NOMO-1 (cell line): ENCODE results near the gene DNM3.

Experiments
- DNase-seq, 2 experiments: peaks; one replicate each; lab custom pipeline; 2025; ENCODE audit not compliant: unreplicated experiment in 2 of 2; lab: John Stamatoyannopoulos, UW

The DNM3 gene

DNA sequence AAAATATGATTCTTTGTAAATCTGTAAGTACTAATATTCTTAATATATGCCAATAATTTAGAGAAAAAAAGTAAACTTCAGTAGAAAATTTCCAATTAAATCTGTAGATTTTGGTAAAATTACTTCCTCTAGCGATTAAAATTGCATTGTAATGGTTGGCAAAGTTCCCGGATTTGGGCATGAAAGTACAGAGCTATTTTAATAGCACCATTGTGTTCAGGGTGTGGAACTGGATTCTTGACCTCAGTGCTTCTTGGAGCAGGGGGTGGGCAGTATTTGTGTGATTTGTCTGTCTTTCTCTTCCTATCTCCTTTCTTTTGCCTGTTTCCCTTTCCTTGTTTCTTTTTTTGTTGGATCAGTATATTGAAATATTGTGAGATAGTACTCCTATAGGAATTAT, 72.1 kb downstream of the DNM3 start:
- DNase-seq = no peak

DNA sequence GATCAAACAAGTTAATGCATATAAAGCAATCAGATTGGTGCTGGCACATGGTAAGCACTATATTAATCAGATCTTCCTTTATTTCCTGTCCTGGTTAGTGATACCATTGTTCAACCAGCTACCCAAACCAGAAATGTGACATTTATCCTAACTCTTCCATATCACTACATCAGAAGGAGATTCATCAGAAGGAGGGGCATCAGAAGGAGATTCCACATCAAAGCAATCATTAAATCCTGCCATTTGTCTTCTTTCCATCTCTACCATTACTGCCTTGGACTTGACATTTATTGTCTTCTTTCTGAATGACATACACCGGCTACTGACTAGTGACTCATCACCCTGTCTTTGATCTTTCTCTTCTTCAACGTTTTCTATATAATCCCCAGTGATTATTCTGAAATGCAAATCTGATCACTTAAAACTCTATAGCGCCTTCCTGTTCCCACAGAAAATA, 75.0 kb downstream of the DNM3 start:
- DNase-seq = no peak

DNA sequence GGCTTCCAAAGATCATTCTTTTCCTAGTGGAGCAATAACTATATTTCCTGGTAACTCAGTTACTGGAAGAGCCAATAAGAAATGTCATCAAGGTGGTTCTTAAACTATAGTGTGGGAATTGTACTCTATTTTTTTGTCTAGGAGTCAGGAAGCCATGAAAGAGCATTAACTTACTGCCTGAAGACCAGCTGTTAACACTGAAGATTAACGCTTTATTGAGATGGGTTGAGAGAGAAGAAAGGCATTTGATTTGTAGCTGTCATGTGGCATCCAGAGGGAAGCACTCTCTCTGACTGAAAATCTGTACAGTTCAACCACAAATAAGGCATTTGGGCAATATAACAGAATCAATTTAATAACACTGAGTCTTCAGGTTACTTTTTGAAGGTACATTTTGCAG, 76.0 kb downstream of the DNM3 start:
- no peak for DNase-seq

DNA sequence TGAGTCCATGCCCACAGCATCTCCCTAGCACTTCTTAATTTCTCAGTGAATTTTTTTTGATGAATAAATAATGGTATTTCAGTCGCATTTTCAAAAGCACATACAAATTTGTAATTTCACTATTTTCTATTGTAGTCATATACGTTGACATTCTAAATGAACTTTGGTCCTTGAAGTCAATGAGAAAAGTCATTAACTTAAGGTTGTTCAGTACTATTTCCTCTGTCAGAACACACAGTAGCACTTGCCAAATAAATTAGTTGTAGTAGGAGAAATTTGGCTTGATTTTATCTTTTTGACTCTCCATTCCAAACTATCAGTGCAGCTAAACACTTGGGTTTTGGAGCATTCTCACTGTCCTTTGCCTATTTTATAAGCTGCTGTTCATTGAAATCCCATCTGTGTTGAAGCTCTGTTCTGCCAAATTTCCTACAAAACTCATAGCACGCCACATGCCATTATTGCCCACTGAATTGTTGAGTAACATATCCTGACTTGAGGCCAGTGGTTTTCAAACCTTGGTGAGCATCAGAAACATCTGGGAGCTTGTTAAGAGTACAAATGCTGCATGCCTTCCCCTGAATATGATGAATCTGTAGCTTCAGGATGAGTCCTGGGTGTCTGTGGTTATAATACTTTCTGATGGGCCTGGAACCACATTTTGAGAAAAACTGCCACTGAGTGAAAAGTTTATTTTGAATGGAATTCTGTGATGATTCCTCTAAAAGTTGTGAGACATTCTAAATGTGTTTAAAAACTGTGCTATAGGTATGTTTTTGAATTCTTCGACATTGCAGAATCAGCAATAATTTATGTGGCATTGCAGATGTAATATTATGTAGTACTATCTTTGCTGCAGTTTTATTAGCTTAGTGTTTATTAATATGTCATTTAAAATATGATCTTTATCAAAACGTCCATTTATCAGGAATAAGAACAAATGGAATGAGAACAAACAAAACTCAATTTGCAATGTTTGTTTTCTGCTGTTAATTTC, 78.9 kb downstream of the DNM3 start:
- DNase-seq = no peak

DNA sequence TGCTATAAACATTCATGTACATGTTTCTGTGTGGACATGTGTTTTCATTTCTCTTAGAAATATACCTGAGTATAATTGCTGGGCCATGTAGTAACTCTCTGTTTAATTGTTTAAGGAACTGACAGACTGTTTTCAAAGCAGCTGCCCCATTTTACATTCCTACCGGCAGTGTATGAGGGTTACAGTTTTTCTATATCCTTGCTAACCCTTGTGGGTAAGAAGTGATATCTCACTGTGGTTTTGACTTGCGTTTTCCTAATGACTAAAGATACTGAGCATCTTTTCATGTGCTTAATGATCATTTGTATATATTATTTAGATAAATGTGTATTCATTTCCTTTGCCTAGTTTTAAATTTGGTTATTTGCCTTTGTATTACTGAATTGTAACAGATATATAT, 81.7 kb downstream of the DNM3 start:
- DNase-seq = no peak

DNA sequence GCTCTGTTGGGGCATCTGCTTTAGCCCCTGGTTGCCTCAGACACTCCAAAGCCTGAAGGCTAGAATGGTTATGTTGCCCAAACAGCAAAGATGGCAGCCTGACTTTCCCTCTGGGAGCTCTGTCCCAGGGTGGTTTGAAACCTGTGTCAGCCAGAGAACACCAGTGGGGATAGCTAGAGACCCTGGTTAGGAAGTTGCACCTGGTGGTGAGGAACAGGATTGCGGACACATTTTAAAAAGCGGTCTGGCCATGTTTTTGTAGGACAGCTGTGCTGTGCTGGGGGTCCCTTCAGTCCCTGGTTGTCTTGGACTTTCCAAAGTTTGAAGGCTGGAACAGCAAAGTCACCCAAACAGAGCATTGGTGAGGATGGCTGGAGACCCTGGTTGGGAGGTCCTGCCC, 87.8 kb downstream of the DNM3 start:
- DNase-seq = no peak

DNA sequence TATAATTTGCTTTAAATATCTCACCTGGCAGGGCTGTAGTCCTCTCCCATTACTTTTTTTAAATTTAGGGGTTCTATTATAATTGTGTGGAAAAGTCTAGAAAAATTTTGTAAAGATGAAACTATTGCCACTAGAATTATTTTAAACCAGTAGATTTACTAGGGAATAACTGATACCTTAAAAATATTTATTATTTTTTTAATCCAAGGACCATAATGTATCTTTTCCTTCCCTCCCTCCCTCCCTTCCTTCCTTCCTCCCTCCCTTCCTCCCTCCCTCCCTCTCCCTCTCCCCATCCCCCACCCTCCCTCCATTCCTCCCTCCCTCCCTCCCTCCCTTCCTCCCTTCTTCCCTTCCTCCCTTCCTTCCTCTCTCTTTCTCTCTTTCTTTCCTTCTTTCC, 90.5 kb downstream of the DNM3 start:
- DNase-seq = no peak

DNA sequence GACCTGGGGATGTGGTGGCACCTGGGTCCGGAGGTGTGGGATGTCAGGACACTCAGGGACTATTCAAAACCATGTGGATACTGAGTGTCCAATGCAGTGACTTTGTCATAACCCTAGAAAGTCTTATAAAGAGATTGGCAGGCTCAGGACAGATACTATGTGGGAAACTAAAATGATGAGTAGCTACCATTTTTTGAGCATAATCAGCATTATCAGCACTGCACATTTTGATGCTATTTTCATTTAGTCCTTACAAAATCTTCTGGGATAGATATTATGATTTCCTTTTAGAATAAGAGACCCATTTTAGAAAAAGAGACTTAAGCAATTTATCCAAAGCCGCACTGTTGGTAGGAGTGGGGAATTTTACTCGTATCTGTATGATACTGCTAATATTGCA, 93.4 kb downstream of the DNM3 start:
- no peak for DNase-seq

DNA sequence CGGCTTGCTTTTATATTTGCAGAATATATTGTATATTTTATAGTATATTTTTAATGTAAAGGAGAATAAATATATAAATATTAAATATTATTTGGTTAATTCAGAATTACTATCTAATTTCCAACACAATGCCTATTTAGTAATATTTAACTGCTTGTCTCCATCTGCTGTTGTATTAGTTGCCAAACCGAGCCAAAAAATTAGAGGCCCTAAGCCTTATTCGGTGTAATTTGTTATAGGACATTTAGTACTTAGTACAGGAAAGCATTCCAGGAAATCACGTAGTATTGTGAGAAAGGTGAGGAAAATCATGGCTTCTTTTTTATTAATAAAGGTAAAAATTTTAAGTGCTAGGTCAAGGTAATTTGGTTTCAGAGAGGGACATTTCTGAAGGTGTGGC, 93.8 kb downstream of the DNM3 start:
- DNase-seq = no peak

DNA sequence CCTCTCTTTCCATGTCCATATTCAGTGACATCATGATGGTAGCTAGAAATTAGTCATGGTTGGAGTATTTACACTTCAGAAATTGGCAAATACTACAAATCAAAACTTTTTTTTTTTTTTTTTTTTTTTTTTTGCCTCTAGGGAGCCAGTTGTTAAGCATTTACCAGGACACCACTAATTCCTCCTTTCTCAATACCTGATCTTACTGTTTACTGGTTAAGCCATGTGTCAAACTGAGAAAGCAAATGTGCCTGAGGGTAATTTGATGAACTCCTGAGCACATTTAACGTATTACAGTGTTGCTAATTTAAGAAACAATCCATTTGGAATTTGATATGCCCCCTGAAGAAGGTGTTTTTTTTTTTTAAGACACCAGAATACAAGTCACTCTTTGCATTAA, 94.4 kb downstream of the DNM3 start:
- DNase-seq = no peak

DNA sequence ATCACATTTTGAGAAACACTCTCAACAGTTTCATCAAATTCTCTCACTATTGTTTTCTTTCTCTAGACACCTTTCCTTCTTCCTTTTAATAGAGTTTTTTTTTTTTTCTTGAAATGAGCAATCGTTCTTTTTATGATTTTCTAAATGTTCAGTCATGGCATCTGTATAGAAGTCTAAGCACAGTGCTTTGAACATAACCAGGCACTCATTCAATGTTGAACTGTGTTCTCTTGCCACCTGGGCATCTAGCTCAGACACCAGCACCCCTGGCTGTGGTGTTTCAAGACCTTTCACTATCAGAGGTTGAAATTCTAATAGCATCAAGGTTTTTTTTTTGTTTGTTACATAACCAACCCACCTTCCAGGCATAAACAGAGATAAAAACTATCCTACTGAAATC, 96.6 kb downstream of the DNM3 start:
- DNase-seq = no peak

DNA sequence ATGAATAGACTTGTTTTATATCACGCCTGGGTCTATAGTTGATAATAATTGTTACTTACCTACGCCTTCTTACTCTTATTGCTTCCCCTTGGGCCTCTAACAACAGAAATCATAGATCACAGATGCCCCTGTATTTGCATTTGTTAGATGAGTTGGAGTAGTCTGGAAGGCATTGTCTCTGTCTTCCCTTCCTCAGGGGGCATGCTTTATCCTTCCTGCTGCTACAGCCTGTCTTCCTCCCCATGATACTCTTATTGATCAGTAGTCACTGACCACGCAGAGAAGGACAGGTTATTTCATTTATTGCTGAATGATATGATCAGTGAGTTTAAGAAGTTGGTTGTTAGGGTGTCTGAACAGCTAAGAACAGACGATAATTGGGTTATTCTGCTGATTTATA, 98.4 kb downstream of the DNM3 start:
- no peak for DNase-seq

DNA sequence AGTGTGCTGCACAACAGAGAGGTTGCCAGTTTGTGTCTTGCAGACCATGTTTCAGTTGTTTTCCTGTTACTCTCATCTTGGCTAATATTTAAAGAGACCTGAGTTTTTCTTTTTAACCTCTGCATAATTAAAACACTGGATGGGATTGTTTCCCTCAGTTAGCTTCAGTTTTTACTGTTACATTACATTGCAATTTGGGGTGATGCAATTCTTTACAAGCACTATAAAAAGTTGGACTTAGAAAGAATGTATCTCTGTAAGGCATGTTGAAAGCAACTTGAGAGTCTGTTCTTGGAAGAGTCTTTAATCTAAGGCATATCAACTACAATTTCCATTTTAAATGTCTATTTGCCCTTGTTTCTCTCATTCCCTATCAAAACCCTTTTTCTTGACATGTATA, 99.1 kb downstream of the DNM3 start:
- no peak for DNase-seq

DNA sequence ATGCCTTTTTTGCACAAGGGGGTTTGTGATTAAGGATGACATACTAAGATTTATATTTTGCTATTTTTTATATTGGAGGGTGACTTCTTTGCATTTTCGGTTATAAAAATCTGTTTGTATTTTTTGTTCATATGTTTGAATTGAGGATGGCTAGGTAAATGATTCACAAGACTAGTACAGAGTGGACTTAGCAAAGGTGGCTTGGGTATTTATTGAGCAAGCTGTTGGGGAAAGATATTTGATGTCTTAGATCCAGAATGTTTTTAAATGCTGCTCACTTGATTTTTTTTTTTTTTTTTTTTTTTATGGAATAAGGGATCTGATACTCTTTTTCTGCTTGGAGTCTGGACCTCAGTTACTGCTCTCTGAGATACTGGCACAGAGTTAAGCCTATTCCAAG, 100.6 kb downstream of the DNM3 start:
- no peak for DNase-seq

DNA sequence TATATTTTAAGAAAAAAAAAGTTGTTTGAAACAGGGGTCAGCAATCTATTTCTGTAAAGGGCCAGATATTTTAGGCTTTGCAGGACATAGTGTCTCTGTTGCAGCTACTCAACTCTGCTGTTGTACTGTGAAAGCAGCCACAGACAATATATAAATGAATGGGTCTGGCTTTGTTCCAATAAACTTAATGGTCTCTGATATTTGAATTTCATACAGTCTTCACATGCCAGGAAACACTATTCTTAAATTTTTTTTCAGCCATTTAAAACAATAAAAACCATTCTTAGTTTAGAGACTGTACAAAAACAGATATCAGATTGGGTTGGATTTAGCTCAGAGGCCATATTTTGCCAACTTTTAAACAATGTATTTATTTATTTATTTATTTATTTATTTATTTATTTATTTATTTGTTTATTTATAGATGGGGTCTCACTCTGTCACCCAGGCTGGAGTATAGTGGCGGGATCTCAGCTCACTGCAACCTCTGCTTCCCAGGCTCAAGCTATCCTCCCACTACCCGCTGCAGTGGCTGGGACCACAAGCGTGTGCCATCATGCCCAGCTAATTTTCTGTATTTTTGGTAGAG, 102.8 kb downstream of the DNM3 start:
- no peak for DNase-seq

DNA sequence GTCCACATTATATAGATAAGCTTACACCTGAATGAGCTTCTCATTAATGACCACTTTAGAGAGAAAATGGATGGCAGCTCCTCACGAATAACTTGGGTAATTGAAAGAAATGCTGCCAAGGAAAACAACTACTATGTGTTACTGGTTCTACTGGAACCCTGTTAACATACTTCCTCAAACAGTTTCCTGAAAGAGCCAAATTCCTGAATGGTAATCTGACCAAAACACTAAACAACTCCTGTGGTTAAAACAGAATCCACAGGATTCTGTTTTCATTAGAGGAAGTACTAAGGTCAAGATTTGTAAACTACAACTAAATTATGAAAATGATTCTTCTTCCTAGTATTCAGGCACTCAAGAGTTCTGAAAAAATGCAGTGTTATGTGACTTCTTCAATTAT, 107.2 kb downstream of the DNM3 start:
- no peak for DNase-seq

DNA sequence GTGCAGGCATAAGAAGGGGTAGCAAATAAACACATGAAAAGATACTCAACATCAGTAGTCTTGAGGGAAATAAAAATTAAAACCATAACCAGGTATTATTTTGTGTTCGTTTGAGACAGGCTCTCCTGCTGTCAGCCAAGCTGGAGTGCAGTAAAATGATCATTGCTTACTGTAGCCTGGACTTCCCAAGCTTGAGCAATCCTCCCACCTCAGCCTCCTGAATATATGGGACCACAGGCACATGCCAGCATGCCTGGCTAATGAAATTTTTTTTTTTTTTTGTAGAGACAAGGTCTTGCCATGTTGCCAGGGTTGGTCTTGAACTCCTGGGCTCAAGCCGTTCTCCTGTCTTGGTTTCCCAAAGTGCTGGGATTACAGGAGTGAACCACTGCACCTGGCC, 108.0 kb downstream of the DNM3 start:
- no peak for DNase-seq

DNA sequence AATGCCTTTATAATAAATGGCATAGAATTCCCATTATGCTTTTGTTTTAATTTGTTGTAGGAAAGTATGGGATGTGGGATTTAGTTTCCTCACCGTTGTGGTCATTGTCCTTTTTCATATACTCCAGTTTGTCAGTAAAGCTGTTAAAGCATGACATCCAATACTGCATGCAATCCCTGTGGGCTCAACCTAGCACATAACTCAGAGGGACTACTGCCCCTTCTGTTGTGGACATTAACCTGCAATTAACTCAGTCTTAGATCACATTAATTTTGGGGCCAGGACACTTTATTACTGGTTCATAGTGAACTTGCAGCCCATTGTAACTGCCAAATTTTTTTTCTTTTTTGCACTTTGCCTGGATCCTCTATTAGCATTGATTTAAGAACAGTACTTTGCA, 112.5 kb downstream of the DNM3 start:
- no peak for DNase-seq

DNA sequence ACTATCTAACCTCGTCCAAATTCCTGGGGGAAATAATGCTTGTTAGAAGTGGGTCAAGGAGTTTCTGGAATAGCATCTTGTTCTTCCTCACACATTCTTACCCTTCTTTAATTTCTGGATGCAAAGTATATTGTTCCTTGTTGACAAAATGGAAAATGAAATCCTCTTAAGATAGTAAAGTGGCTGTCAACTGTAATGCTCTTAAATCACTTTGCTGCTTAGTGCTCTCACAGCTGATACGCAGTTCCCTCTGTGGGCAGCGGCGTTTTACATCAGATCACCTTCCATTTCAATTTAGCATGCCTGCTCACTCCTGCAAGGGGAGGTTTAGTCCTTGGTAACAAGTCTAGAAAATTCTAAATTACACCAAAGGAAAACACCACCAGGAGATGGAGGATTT, 113.1 kb downstream of the DNM3 start:
- no peak for DNase-seq

DNA sequence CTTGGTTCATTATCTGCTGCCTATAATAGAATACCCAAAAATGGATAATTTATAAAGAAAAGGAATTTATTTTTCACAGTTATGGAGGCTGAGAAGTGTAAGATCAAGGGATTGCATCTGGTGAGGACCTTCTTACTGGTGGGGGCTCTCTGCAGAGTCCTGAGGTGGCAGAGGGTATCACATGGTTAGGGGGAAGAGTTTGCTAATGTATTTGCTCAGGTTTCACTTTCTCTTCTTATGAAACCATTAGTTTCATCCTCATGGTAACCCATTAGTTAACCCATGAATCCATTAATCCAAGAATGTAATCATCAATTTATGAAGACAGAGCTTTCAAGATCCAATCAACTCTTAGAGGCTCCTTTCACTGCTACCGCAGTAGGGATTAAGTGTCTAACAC, 120.6 kb downstream of the DNM3 start:
- DNase-seq = no peak

DNA sequence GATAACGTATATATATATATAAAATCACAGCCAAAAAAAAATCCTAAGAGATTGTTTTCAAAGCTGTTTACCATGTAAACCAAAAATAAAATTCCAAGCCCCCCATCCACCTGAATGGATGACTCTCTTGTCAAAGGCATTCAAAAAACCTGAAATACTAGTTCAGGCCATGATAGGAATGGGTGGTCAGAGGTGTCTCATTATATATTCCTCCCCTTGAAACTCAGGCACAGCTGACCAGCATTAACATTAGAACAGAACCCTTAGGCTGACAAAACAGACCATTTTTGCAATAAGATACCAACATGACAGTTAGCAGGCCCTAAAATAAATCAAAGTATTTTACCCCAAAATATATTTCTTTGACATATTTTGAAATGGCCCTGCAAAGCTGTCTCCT, 122.5 kb downstream of the DNM3 start:
- DNase-seq = no peak

DNA sequence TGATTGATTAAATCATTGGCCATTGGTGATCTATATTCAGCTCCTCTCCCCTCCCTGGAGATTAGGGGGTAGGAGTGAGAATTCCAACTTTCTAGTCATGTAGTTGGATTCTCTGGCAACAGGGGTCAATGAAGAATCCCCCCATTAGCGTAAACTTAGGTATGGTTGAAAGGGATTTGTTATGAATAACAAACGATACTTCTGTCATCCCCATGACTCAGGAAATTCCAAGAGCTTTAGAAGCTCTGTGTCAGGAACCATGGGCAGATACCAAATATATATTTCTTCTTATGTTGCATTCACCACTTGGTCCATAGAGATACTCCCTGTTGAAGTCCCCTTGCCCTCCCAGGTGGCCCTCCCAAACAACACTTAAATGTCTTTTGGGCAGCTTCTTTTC, 124.5 kb downstream of the DNM3 start:
- no peak for DNase-seq
